Smooth muscle cell (in vitro differentiated cells): Measurements from ENCODE around the gene NECTIN3. TPM values are rescaled to one million over a fixed set of nuclear protein-coding genes. Genes with fewer than 3 reads are reported as not detected.

Experiments
- DNase-seq: peaks from one replicate; lab custom pipeline; 2025; ENCODE audit not compliant: unreplicated experiment; lab: John Stamatoyannopoulos, UW
- H2AFZ ChIP-seq: fragments of 200-600 bp; sonication (generic); 2 replicates; pipeline ENCODE4 v1.6.0; 2016; ENCODE audit warnings: antibody characterized with exemption, low read depth, mild to moderate bottlenecking
- H3F3A ChIP-seq: fragments of 200-600 bp; sonication (generic); 2 replicates; pipeline ENCODE4 v1.6.0; 2017; ENCODE audit warnings: antibody characterized with exemption, low read depth
- H3K27ac ChIP-seq: fragments of 200-600 bp; sonication (generic); 2 replicates; pipeline ENCODE4 v1.5.1; 2016; ENCODE audit warnings: low read depth, mild to moderate bottlenecking
- H3K27me3 ChIP-seq: fragments of 200-600 bp; sonication (generic); 2 replicates; pipeline ENCODE4 v1.6.1; 2016; ENCODE audit warnings: low read depth, mild to moderate bottlenecking
- H3K36me3 ChIP-seq: fragments of 200-600 bp; sonication (generic); 2 replicates; pipeline ENCODE4 v1.5.1; 2016; ENCODE audit warnings: low read depth
- H3K4me1 ChIP-seq: fragments of 200-600 bp; sonication (generic); 2 replicates; pipeline ENCODE4 v1.5.1; 2016; ENCODE audit warnings: low read depth
- H3K4me2 ChIP-seq: fragments of 200-600 bp; sonication (generic); 2 replicates; pipeline ENCODE4 v1.6.0; 2016; ENCODE audit warnings: mild to moderate bottlenecking
- H3K4me3 ChIP-seq: fragments of 200-600 bp; sonication (generic); 2 replicates; pipeline ENCODE4 v1.5.1; 2016; ENCODE audit warnings: mild to moderate bottlenecking
- H3K79me2 ChIP-seq: fragments of 200-600 bp; sonication (generic); 2 replicates; pipeline ENCODE4 v1.6.0; 2016; ENCODE audit warnings: low read depth, mild to moderate bottlenecking
- H3K9ac ChIP-seq: fragments of 200-600 bp; sonication (generic); 2 replicates; pipeline ENCODE4 v1.6.0; 2016; ENCODE audit warnings: low read depth
- H3K9me3 ChIP-seq: fragments of 200-600 bp; sonication (generic); replicated peaks from 2 replicates; pipeline ENCODE4 v1.5.1; 2016; ENCODE audit warnings: low read depth
- H4K20me1 ChIP-seq: fragments of 200-600 bp; sonication (generic); 2 replicates; pipeline ENCODE4 v1.6.0; 2016; ENCODE audit warnings: low read depth
- CTCF ChIP-seq: fragments of 200-600 bp; sonication (generic); IDR thresholded peaks from 2 replicates; pipeline ENCODE4 v1.5.1; 2017; ENCODE audit warnings: borderline replicate concordance, mild to moderate bottlenecking, antibody characterized with exemption; ENCODE audit not compliant: insufficient read depth, poor library complexity, severe bottlenecking
- WGBS: methylation state at CpG from one replicate; pipeline ENCODE4 v1.1.7; 2016; ENCODE audit warnings: low lambda C conversion rate; 5-methylcytosine and 5-hydroxymethylcytosine counted together
- polyA plus RNA-seq: library from polyadenylated mRNA; unstranded; fragments of >200 nt; fragmentation: Nextera tagmentation; extraction: Ambion mirVana; gene quantifications from 2 replicates; pipeline ENCODE4 v1.2.1, GENCODE V29; 2016
- total RNA-seq: library from RNA; depleted of rRNA; stranded (reverse); fragments of >200 nt; gene quantifications from 2 replicates; pipeline ENCODE4 v1.2.3, GENCODE V29; 2014

The NECTIN3 gene
- total and polyA plus RNA-seq, 2 experiments from 2014 or later = 10.4 to 76.3 TPM

DNA sequence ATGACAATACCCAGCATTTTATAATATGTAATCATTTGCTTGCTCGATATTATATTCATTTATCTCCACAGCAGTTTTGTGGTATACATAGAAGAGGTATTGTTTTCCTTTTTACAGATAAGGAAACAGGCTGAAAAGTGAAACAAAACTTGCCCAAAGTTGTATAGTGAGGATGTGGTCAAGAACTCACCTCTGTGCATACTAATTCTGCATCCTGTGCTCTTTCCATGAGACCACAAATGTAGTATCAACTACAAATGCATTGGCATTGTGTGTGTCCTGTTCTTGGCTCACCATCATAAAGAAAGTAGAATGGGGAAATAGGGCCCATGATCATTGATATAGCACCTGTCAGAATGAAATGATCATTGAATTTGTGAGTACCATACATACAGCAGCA is 167.3 kb downstream of the NECTIN3 start:
- DNase-seq = no peak
- no peak for TF ChIP-seq CTCF
- H3F3A ChIP-seq = no peaks in the 10 kb centered on the region
- H3K9ac ChIP-seq = no peak overlapping the region
- H3K4me1 ChIP-seq = no peaks in the 10 kb centered on the region
- no peaks in the 10 kb centered on the region for H3K36me3 ChIP-seq
- no peak overlapping the region for H3K4me3 ChIP-seq
- H2AFZ ChIP-seq = no peak overlapping the region
- no peak overlapping the region for H3K27ac ChIP-seq
- WGBS = 97% methylated on average over 1 of the region's 1 CpG
- H3K27me3 ChIP-seq = no peaks in the 10 kb centered on the region
- no peaks in the 10 kb centered on the region for H4K20me1 ChIP-seq
- H3K79me2 ChIP-seq = no peaks in the 10 kb centered on the region
- no peak overlapping the region for H3K4me2 ChIP-seq
- no peaks in the 10 kb centered on the region for H3K9me3 ChIP-seq

DNA sequence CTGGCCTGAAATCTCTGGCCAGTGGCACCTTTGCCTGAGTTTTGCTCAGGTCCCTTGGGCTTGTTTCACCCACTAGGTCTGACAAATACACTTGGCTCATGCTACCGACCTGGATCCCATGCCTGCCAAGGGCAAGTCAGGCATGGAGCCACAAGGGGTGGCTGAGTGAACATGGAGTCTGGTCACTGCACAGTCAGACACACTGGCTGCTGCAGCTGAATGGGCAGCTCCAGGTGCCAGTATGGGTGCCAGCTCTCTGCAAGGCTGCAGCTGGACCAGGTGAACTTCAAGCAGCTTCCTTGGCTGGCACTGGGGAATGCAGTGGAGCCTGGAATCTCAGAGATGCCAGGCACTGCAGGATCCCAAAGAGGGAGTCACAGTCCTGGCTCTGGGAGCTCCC is 170.3 kb downstream of the NECTIN3 start:
- Histone ChIP-seq H3K4me2 (no peak overlapping the region), H3K27ac (no peak overlapping the region), H3K36me3 (no peaks in the 10 kb centered on the region), H3K27me3 (no peaks in the 10 kb centered on the region), H3F3A (no peaks in the 10 kb centered on the region), H3K9ac (no peak overlapping the region), H2AFZ (no peak overlapping the region), H3K4me3 (no peak overlapping the region), H3K4me1 (peaks cover 6% of the 10 kb centered on the region), H3K9me3 (no peaks in the 10 kb centered on the region), H3K79me2 (no peaks in the 10 kb centered on the region), H4K20me1 (no peaks in the 10 kb centered on the region)
- no peak for DNase-seq
- WGBS = 94% methylated on average over 1 of the region's 1 CpG
- no peak for TF ChIP-seq CTCF
